Measurements from ENCODE around the gene SH3BGRL3. TPM values are rescaled to one million over a fixed set of nuclear protein-coding genes. Genes with fewer than 3 reads are reported as not detected.
A peak's percentile ranks its signal among the peaks of the same experiment; 100 is the strongest.

Gene SH3BGRL3
- total RNA-seq, 1 donor from 2014 or later = 412 TPM

GRCh38 chr1:26287033-26287711 lies 7.3 kb downstream of the SH3BGRL3 start:
- Mint-ChIP-seq H3K4me1 (ENCODE audit: low read depth, unreplicated experiment) (peaks cover 46% of the 10 kb centered on the region), H3K4me3 (ENCODE audit: unreplicated experiment) (peak overlapping the region; percentile 79), H3K27ac (ENCODE audit: unreplicated experiment) (peak overlapping the region; percentile 97)

GRCh38 chr1:26287811-26288210 lies 7.9 kb downstream of the SH3BGRL3 start:
- no peak for DNase-seq
- peak overlapping the region; percentile 97 for H3K27ac Mint-ChIP-seq (ENCODE audit: unreplicated experiment)
- peaks cover 40% of the 10 kb centered on the region for H3K4me1 Mint-ChIP-seq (ENCODE audit: low read depth, unreplicated experiment)
- H3K27me3 Mint-ChIP-seq (ENCODE audit: unreplicated experiment) = peaks cover 11% of the 10 kb centered on the region
- H3K36me3 Mint-ChIP-seq (ENCODE audit: unreplicated experiment) = no peaks in the 10 kb centered on the region
- peak overlapping the region; percentile 39 for H3K4me3 Mint-ChIP-seq (ENCODE audit: unreplicated experiment)
- no peak for TF ChIP-seq CTCF (IDR thresholded peaks at IDR 0.05; ENCODE audit: partially characterized antibody, unreplicated experiment)
- peaks cover 14% of the 10 kb centered on the region for H3K9me3 Mint-ChIP-seq (ENCODE audit: unreplicated experiment)

More at GRCh38 chr1:26287033-26287711, 7.3 kb downstream of the SH3BGRL3 start:
- Mint-ChIP-seq H3K36me3 (ENCODE audit: unreplicated experiment) (no peaks in the 10 kb centered on the region), H3K9me3 (ENCODE audit: unreplicated experiment) (peaks cover 14% of the 10 kb centered on the region), H3K27me3 (ENCODE audit: unreplicated experiment) (peaks cover 11% of the 10 kb centered on the region)
- DNase-seq = peak; percentile 42
- no peak for TF ChIP-seq CTCF (IDR thresholded peaks at IDR 0.05; ENCODE audit: partially characterized antibody, unreplicated experiment)

- Mint-ChIP-seq H3K36me3 (ENCODE audit: unreplicated experiment) (no peaks in the 10 kb centered on the region), H3K4me1 (ENCODE audit: low read depth, unreplicated experiment) (peaks cover 37% of the 10 kb centered on the region), H3K4me3 (ENCODE audit: unreplicated experiment) (no peak overlapping the region), H3K9me3 (ENCODE audit: unreplicated experiment) (peaks cover 14% of the 10 kb centered on the region), H3K27ac (ENCODE audit: unreplicated experiment) (peak overlapping the region; percentile 97), H3K27me3 (ENCODE audit: unreplicated experiment) (peaks cover 11% of the 10 kb centered on the region)
- TF ChIP-seq CTCF (IDR thresholded peaks at IDR 0.05; ENCODE audit: partially characterized antibody, unreplicated experiment) = no peak
- no peak for DNase-seq
Measured at GRCh38 chr1:26288311-26288941, 8.5 kb downstream of the SH3BGRL3 start.

GRCh38 chr1:26289158-26290059 lies 9.5 kb downstream of the SH3BGRL3 start:
- TF ChIP-seq CTCF (IDR thresholded peaks at IDR 0.05; ENCODE audit: partially characterized antibody, unreplicated experiment) = no peak
- Mint-ChIP-seq H3K4me1 (ENCODE audit: low read depth, unreplicated experiment) (peaks cover 36% of the 10 kb centered on the region), H3K9me3 (ENCODE audit: unreplicated experiment) (peaks cover 14% of the 10 kb centered on the region), H3K27me3 (ENCODE audit: unreplicated experiment) (peaks cover 11% of the 10 kb centered on the region), H3K4me3 (ENCODE audit: unreplicated experiment) (no peak overlapping the region), H3K36me3 (ENCODE audit: unreplicated experiment) (no peaks in the 10 kb centered on the region), H3K27ac (ENCODE audit: unreplicated experiment) (peak overlapping the region; percentile 22)
- DNase-seq = no peak

All from glutamatergic neuron (in vitro differentiated cells).